Measurements from ENCODE around the gene CDH4. TPM values are rescaled to one million over a fixed set of nuclear protein-coding genes. Genes with fewer than 3 reads are reported as not detected.

CDH4 gene
- total and polyA plus RNA-seq, 2 of the 13 experiments (the other 11 are each of a cell fraction or from before 2014, with no cell fraction given) = not detected

DNA sequence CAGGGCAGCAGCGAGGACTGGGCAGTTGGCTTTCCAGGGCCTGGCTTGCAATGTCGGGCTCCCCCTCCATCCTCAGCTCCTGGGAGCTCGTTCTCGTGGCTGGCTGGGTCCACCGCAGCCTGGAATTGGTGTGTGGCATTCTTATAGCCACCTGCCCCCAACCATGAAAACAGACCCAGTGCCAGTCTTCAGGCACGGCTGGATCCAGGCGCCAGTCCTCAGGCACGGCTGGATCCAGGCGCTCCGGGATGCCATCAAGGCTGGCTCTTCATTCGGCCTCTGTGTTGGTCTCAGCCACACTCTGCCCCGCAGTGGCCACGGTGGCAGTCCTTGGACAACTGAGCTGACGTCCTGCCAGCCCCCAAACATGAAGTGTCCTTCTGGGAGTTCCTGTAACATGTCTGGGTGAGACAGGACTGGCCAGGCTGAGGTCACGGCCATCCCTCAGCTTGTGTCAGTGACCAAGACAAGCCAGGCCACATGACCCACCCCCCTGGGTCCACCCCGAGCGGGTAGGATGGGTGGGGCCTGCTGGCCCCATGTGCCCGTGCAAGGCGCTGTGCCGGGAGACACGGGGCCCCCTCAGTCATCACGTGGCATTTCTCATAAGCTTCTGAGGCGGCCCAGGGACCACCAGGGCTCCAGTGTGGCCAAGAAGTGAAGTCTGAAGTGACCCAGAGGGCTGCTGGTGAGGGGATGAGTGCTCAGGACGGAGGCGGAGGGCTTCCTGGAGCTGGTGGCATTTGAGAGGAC is 714.6 kb downstream of the CDH4 start (continued):
- TF ChIP-seq ZNF407 (CRISPR knock-in tag; IDR thresholded peaks at IDR 0.05; ENCODE audit: not compliant biosample characterization) (peak; percentile 61), ELF4 (CRISPR knock-in tag; IDR thresholded peaks at IDR 0.05; ENCODE audit: borderline replicate concordance) (no peak), GABPB1 (CRISPR knock-in tag; IDR thresholded peaks at IDR 0.05) (peak; percentile 49; the same call in 1 of the 2 replicates), ZNF383 (CRISPR knock-in tag; IDR thresholded peaks at IDR 0.05; ENCODE audit: borderline replicate concordance) (no peak), ZSCAN9 (CRISPR knock-in tag; IDR thresholded peaks at IDR 0.05; ENCODE audit: borderline replicate concordance) (no peak), ZNF883 (CRISPR knock-in tag; IDR thresholded peaks at IDR 0.05; ENCODE audit: not compliant biosample characterization) (peak; percentile 44), ZNF12 (CRISPR knock-in tag; IDR thresholded peaks at IDR 0.05) (no peak), FIP1L1 (IDR thresholded peaks at IDR 0.05; ENCODE audit: borderline replicate concordance, insufficient read depth, low read depth, low read length) (no peak), ZNF205 (CRISPR knock-in tag; IDR thresholded peaks at IDR 0.05) (no peak), ZMYM2 (CRISPR knock-in tag; IDR thresholded peaks at IDR 0.05) (no peak), CENPBD1 (CRISPR knock-in tag; IDR thresholded peaks at IDR 0.05; ENCODE audit: borderline replicate concordance, low read depth) (no peak), ATRX (CRISPR knock-in tag; IDR thresholded peaks at IDR 0.05; ENCODE audit: borderline replicate concordance) (no peak), ZNF230 (CRISPR knock-in tag; IDR thresholded peaks at IDR 0.05) (no peak)
- TF ChIP-seq, protein P1, sequence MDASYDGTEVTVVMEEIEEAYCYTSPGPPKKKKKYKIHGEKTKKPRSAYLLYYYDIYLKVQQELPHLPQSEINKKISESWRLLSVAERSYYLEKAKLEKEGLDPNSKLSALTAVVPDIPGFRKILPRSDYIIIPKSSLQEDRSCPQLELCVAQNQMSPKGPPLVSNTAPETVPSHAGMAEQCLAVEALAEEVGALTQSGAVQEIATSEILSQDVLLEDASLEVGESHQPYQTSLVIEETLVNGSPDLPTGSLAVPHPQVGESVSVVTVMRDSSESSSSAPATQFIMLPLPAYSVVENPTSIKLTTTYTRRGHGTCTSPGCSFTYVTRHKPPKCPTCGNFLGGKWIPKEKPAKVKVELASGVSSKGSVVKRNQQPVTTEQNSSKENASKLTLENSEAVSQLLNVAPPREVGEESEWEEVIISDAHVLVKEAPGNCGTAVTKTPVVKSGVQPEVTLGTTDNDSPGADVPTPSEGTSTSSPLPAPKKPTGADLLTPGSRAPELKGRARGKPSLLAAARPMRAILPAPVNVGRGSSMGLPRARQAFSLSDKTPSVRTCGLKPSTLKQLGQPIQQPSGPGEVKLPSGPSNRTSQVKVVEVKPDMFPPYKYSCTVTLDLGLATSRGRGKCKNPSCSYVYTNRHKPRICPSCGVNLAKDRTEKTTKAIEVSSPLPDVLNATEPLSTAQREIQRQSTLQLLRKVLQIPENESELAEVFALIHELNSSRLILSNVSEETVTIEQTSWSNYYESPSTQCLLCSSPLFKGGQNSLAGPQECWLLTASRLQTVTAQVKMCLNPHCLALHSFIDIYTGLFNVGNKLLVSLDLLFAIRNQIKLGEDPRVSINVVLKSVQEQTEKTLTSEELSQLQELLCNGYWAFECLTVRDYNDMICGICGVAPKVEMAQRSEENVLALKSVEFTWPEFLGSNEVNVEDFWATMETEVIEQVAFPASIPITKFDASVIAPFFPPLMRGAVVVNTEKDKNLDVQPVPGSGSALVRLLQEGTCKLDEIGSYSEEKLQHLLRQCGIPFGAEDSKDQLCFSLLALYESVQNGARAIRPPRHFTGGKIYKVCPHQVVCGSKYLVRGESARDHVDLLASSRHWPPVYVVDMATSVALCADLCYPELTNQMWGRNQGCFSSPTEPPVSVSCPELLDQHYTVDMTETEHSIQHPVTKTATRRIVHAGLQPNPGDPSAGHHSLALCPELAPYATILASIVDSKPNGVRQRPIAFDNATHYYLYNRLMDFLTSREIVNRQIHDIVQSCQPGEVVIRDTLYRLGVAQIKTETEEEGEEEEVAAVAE (CRISPR knock-in tag; IDR thresholded peaks at IDR 0.05; ENCODE audit: borderline replicate concordance) = no peak
- TF ChIP-seq, protein P2, sequence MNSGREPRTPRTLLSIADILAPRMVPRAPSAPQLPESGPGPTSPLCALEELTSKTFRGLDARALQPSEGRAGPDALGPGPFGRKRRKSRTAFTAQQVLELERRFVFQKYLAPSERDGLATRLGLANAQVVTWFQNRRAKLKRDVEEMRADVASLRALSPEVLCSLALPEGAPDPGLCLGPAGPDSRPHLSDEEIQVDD (CRISPR knock-in tag; IDR thresholded peaks at IDR 0.05; ENCODE audit: borderline replicate concordance) = 0 out of 2 replicates have a peak, but pooled peaks have one; percentile 64

All from HepG2 (cell line).